ENCODE measurements around the gene ULK2. TPM values are rescaled to one million over a fixed set of nuclear protein-coding genes. Genes with fewer than 3 reads are reported as not detected.

Gene ULK2
- total RNA-seq, 2 experiments from 2014 or later, result 6.8 TPM; not detected in 1

GRCh38 chr17:19728084-19728495 lies 139.6 kb downstream of the ULK2 start:
- H3K79me2 ChIP-seq (ENCODE audit: insufficient read depth, low read depth, low read length), result no peaks in the 10 kb centered on the region
- H3K36me3 ChIP-seq (ENCODE audit: insufficient read depth, low read length), result no peaks in the 10 kb centered on the region
- no peak overlapping the region for H2AFZ ChIP-seq (ENCODE audit: low read length)
- H3K27ac ChIP-seq (ENCODE audit: low read depth, low read length, poor library complexity, severe bottlenecking), result no peak overlapping the region
- H3K4me3 ChIP-seq (ENCODE audit: low read depth, low read length, poor library complexity, severe bottlenecking), result no peak overlapping the region
- H3K9me2 ChIP-seq (ENCODE audit: insufficient read depth, low read length), result no peaks in the 10 kb centered on the region
- BruUV-seq (replicated peaks), result no TSS peak
- DNase-seq (ENCODE audit: low spot score), result no peak
- POLR2A ChIA-PET, result interaction anchor here (0.8 kb wide), 1 partner anchor 16 kb away, joined by 3 read pairs; no protein-coding TSS in a partner anchor
- H3K4me2 ChIP-seq (ENCODE audit: low read length), result no peak overlapping the region
- CTCF ChIA-PET (ENCODE audit: unreplicated experiment), result no interaction called here
- no peaks in the 10 kb centered on the region for H4K20me1 ChIP-seq (ENCODE audit: insufficient read depth, low read length)
- intact Hi-C loops (cut with micrococcal nuclease; ENCODE audit: unreplicated experiment), result no loop called here
- no peak for TF ChIP-seq EZH2phosphoT487 (IDR thresholded peaks at IDR 0.05; ENCODE audit: borderline replicate concordance, low read depth, low read length)
- TF ChIP-seq CTCF (conservative IDR thresholded peaks at IDR 0.05; ENCODE audit: low read length), result no peak
- no peaks in the 10 kb centered on the region for H3K4me1 ChIP-seq (ENCODE audit: insufficient read depth, low read length, poor library complexity, severe bottlenecking)
- H3K9me3 ChIP-seq (ENCODE audit: low read length), result no peaks in the 10 kb centered on the region

- no TSS peak for BruUV-seq (replicated peaks)
- H2AFZ ChIP-seq (ENCODE audit: low read length), result no peak overlapping the region
- no peak overlapping the region for H3K27ac ChIP-seq (ENCODE audit: low read depth, low read length, poor library complexity, severe bottlenecking)
- no peaks in the 10 kb centered on the region for H3K79me2 ChIP-seq (ENCODE audit: insufficient read depth, low read depth, low read length)
- DNase-seq (ENCODE audit: low spot score), result no peak
- H4K20me1 ChIP-seq (ENCODE audit: insufficient read depth, low read length), result no peaks in the 10 kb centered on the region
- no peak overlapping the region for H3K4me3 ChIP-seq (ENCODE audit: low read depth, low read length, poor library complexity, severe bottlenecking)
- CTCF ChIA-PET (ENCODE audit: unreplicated experiment), result no interaction called here
- H3K9me3 ChIP-seq (ENCODE audit: low read length), result no peaks in the 10 kb centered on the region
- H3K9me2 ChIP-seq (ENCODE audit: insufficient read depth, low read length), result no peaks in the 10 kb centered on the region
- TF ChIP-seq CTCF (conservative IDR thresholded peaks at IDR 0.05; ENCODE audit: low read length), result no peak
- no peak for TF ChIP-seq EZH2phosphoT487 (IDR thresholded peaks at IDR 0.05; ENCODE audit: borderline replicate concordance, low read depth, low read length)
- no peak overlapping the region for H3K4me2 ChIP-seq (ENCODE audit: low read length)
- no peaks in the 10 kb centered on the region for H3K4me1 ChIP-seq (ENCODE audit: insufficient read depth, low read length, poor library complexity, severe bottlenecking)
- no peaks in the 10 kb centered on the region for H3K36me3 ChIP-seq (ENCODE audit: insufficient read depth, low read length)
- POLR2A ChIA-PET, result interaction anchor here (0.8 to 1.1 kb wide), 2 partner anchors 16 to 32 kb away, joined by 3 to 5 read pairs; no protein-coding TSS in a partner anchor
- intact Hi-C loops (cut with micrococcal nuclease; ENCODE audit: unreplicated experiment), result no loop called here
These were observed 140.1 kb downstream of the ULK2 start for GRCh38 chr17:19727501-19728078.

GRCh38 chr17:19726631-19727376 lies 140.9 kb downstream of the ULK2 start:
- H3K27ac ChIP-seq (ENCODE audit: low read depth, low read length, poor library complexity, severe bottlenecking), result no peak overlapping the region
- H3K4me1 ChIP-seq (ENCODE audit: insufficient read depth, low read length, poor library complexity, severe bottlenecking), result no peaks in the 10 kb centered on the region
- H3K4me3 ChIP-seq (ENCODE audit: low read depth, low read length, poor library complexity, severe bottlenecking), result no peak overlapping the region
- H3K36me3 ChIP-seq (ENCODE audit: insufficient read depth, low read length), result no peaks in the 10 kb centered on the region
- no peak overlapping the region for H2AFZ ChIP-seq (ENCODE audit: low read length)
- intact Hi-C loops (cut with micrococcal nuclease; ENCODE audit: unreplicated experiment), result no loop called here
- CTCF ChIA-PET (ENCODE audit: unreplicated experiment), result no interaction called here
- H3K9me3 ChIP-seq (ENCODE audit: low read length), result no peaks in the 10 kb centered on the region
- no peak overlapping the region for H3K4me2 ChIP-seq (ENCODE audit: low read length)
- no peaks in the 10 kb centered on the region for H3K79me2 ChIP-seq (ENCODE audit: insufficient read depth, low read depth, low read length)
- POLR2A ChIA-PET, result interaction anchor here (1.1 kb wide), 1 partner anchor 31 kb away, joined by 5 read pairs; no protein-coding TSS in a partner anchor
- no peaks in the 10 kb centered on the region for H4K20me1 ChIP-seq (ENCODE audit: insufficient read depth, low read length)
- no peaks in the 10 kb centered on the region for H3K9me2 ChIP-seq (ENCODE audit: insufficient read depth, low read length)
- TF ChIP-seq CTCF (conservative IDR thresholded peaks at IDR 0.05; ENCODE audit: low read length), result no peak
- BruUV-seq (replicated peaks), result no TSS peak
- no peak for DNase-seq (ENCODE audit: low spot score)

Data from OCI-LY7 (cell line).